PFSK-1 (cell line): ENCODE results near the gene SMTNL2.

Experiments used
- FOXP2 ChIP-seq: optimal IDR thresholded peaks from 2 replicates; pipeline ENCODE3; 2011; ENCODE audit warnings: borderline replicate concordance, control low read depth, inconsistent platforms; ENCODE audit not compliant: insufficient read depth; ENCODE audit errors: extremely low read length, extremely low read depth
- POLR2AphosphoS5 ChIP-seq: IDR thresholded peaks from 2 replicates; pipeline ENCODE4 v1.6.1; 2012; ENCODE audit warnings: low read depth, mild to moderate bottlenecking, control low read depth, low read length, moderate library complexity
- SIN3A ChIP-seq: IDR thresholded peaks from 2 replicates; pipeline ENCODE4 v1.6.1; 2012; ENCODE audit warnings: mild to moderate bottlenecking, low read length, moderate library complexity, borderline replicate concordance; ENCODE audit not compliant: insufficient read depth
- TAF1 ChIP-seq: IDR thresholded peaks from 2 replicates; pipeline ENCODE4 v1.6.1; 2012; ENCODE audit warnings: low read length, control low read depth, borderline replicate concordance; ENCODE audit not compliant: insufficient read depth
- TF ChIP-seq, protein P1 (sequence below), 2 experiments: IDR thresholded peaks; 2 replicates each; pipeline versions ENCODE4 v1.6.1 to v1.8.0; 2011 to 2012; ENCODE audit warnings: low read depth in 2 of 2, low read length in 2 of 2, control low read depth in 1 of 2, inconsistent platforms in 1 of 2, mild to moderate bottlenecking in 1 of 2, moderate library complexity in 1 of 2; ENCODE audit not compliant: insufficient read depth in 1 of 2

DNA sequence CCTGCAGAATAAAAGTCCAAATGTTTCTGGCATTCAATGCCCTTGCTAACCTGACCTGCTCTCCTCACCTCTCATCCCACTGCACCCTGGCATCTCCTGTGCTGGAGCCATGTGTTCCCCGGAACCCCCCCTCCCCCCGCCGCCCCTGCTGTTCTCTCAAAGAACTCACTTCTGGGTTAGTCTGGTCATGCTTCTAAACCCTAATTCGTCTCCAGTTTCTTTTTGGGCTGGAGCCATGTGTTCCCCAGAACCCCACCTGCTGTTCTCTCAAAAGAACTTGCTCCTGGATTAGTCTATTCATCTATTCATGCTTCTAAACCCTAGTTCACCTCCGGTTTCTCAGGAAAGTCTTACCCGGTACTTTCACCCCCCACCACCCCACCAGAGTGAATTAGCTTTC is 58.0 kb downstream of the SMTNL2 start:
- no peak for TF ChIP-seq TAF1
- TF ChIP-seq POLR2AphosphoS5: no peak
- TF ChIP-seq SIN3A: no peak
- TF ChIP-seq, protein P1, sequence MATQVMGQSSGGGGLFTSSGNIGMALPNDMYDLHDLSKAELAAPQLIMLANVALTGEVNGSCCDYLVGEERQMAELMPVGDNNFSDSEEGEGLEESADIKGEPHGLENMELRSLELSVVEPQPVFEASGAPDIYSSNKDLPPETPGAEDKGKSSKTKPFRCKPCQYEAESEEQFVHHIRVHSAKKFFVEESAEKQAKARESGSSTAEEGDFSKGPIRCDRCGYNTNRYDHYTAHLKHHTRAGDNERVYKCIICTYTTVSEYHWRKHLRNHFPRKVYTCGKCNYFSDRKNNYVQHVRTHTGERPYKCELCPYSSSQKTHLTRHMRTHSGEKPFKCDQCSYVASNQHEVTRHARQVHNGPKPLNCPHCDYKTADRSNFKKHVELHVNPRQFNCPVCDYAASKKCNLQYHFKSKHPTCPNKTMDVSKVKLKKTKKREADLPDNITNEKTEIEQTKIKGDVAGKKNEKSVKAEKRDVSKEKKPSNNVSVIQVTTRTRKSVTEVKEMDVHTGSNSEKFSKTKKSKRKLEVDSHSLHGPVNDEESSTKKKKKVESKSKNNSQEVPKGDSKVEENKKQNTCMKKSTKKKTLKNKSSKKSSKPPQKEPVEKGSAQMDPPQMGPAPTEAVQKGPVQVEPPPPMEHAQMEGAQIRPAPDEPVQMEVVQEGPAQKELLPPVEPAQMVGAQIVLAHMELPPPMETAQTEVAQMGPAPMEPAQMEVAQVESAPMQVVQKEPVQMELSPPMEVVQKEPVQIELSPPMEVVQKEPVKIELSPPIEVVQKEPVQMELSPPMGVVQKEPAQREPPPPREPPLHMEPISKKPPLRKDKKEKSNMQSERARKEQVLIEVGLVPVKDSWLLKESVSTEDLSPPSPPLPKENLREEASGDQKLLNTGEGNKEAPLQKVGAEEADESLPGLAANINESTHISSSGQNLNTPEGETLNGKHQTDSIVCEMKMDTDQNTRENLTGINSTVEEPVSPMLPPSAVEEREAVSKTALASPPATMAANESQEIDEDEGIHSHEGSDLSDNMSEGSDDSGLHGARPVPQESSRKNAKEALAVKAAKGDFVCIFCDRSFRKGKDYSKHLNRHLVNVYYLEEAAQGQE (IDR thresholded peaks at IDR 0.05; ENCODE audit: insufficient read depth in 1 of 2, low read depth in 2 of 2, low read length in 2 of 2): no peak
- no peak for TF ChIP-seq FOXP2
